ENCODE data around the gene PEAK1.

The PEAK1 gene

DNA sequence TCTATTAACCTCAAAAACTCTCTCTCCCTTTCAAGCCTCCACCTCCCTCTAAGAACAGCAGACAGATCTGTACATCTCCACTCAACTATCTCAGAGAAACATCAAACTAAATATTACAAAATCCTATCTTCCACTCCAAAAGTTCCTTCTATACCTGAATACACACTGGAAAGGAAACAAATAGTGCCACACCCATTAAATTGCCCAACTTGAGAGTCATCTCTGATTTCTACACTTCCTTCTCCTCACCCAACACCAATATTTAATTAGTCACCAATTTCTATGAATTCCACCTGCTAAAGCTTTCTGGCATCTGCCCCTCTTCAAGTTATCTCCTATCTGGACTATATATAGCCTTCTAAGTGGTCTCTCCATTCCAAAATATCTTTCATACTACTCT lies 65.8 kb downstream of the PEAK1 start:
- no peak for DNase-seq

DNA sequence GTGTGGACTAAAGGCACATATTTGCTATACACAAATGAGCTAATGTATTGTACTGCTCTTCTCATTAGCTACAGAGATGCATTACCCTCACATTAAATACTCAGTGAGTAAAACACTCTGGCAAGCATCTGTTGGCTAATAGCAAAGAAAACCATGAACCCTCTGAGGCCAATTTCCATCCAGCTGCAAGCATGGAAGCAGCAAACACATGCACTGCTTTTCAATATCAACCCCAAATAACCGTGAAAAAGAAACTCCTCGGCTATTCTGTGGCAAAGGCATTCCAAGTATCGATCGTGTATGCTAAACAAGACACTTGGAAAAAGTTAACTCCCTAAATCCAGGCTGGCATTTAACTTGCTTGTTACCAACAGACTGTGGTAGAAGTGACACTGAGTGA lies 67.0 kb downstream of the PEAK1 start:
- no peak for DNase-seq

GRCh38 chr15:77350792-77351191 lies 69.1 kb downstream of the PEAK1 start:
- DNase-seq = no peak

GRCh38 chr15:77349666-77350065 lies 70.2 kb downstream of the PEAK1 start:
- no peak for DNase-seq

- DNase-seq = no peak
Observed at GRCh38 chr15:77348511-77348910, 71.4 kb downstream of the PEAK1 start.

- no peak for DNase-seq
Observed at GRCh38 chr15:77347197-77347596, 72.7 kb downstream of the PEAK1 start.

- DNase-seq = no peak
Observed at GRCh38 chr15:77346245-77347036, 73.5 kb downstream of the PEAK1 start.

- no peak for DNase-seq
Observed at GRCh38 chr15:77342807-77343206, 77.1 kb downstream of the PEAK1 start.

DNA sequence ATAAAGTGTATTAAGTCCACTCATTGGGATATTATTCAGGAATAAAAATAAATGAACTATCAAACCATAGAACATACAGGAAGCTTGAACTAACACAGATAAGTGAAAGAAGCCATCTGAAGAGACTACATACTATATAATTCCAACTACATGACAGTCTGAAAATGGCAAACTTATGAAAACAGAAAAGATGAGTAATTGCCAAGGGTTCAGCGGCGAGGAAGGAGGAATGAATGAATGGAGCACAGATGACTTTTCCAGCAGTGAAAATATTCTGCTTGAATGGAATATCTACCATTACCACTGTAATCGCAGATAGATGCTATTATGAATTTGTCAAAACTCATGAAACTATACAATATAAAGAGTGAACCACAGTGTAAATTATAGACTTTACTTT lies 79.7 kb downstream of the PEAK1 start:
- no peak for DNase-seq

- no peak for DNase-seq
Observed at GRCh38 chr15:77336006-77336405, 83.9 kb downstream of the PEAK1 start.

DNA sequence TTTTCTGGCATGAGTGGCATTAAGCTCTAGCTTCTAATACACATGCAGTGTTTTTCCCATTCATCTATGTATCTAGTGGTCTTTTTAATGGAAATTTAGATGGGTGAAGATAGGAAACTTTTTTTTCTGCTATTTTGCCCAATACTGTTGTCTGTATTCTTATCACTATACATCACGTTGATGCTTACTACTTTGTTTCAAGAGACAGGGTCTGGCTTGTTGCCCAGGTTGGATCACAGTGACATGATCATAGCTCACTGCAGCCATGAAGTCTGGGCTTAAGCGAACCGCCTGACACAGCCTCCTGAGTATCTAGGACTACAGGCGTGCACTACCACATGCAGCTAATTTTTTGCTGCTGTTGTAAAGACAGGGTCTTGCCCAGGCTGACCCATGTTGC lies 84.6 kb downstream of the PEAK1 start:
- no peak for DNase-seq

GRCh38 chr15:77333166-77333565 lies 86.7 kb downstream of the PEAK1 start:
- no peak for DNase-seq

GRCh38 chr15:77329202-77329601 lies 90.7 kb downstream of the PEAK1 start:
- DNase-seq = no peak

- no peak for DNase-seq
Observed at GRCh38 chr15:77327844-77328529, 91.9 kb downstream of the PEAK1 start.

DNA sequence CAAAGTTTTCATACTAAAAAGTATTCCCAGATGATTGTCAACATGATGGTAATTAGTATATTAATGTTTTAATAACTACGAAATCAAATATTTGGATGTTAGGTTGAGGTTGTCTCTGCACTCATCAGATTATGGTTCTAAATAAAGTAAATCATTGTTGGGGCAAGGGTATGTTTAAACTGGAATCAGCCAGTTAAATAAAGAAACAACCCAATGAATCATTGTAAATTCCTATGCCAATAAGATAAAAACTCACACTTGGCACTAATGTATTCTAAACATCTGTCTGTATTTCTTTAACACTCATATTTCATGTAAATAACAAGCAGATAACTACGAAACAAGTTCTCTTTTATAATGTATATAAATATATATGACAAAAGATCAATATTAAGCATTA lies 92.7 kb downstream of the PEAK1 start:
- DNase-seq = no peak

DNA sequence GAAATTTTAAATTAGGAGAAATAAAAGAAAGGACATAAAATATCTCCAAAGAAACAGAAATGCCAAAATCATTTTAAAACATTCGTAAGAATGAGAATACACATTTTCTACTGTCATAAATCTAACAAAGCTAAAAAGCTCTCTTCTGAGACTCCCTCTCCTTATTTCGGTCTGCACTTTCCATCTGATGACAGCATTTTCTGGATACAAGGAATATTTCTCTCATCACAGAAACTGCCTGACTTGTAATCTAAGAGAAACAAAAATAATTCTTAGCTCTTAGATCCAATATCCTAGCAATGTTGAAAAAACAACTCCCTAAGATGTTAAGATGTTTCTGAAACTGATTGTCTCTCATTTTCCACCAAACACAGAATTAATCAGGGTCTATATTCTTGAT lies 93.5 kb downstream of the PEAK1 start:
- DNase-seq = no peak

- no peak for DNase-seq
Observed at GRCh38 chr15:77312523-77312922, 107.4 kb downstream of the PEAK1 start.

GRCh38 chr15:77311618-77312398 lies 108.1 kb downstream of the PEAK1 start:
- no peak for DNase-seq

- no peak for DNase-seq
Observed at GRCh38 chr15:77311020-77311419, 108.9 kb downstream of the PEAK1 start.

DNA sequence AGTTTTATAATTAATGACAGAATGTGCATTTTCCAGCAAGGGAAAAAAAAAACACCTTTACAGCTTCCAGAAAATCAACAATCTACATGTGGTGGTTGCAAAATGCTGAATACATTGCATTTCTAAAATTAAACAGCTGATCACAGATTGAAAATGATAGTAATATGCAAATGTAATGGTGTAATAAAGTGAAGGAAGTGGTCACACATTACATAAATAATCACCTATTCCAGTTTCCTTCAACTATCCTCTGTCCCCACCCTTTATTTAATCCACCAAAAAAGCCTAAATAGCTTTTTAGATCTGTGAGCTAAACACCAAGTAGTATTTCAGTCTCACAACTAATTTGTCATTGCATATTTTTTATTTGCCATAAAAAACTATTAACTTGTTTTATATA lies 110.5 kb downstream of the PEAK1 start:
- DNase-seq = no peak

DNA sequence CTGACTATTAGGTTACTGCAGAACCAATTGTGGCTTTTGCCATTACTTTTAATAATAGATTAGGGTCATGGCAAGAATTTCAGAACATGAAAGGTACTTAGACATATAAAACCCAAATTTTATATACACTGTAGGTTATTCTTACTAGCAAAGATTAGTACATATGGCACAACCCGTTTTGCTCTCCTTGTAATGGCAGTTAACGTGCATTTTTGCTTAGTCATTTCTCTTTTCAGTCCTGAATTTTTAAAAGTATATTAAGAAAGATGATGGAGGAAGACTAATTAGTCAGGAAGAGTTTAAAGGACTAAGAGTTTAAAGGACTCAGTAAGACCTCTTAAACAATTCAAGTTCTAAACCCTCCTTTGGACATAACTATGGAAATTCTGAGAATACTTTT lies 114.0 kb downstream of the PEAK1 start:
- no peak for DNase-seq

DNA sequence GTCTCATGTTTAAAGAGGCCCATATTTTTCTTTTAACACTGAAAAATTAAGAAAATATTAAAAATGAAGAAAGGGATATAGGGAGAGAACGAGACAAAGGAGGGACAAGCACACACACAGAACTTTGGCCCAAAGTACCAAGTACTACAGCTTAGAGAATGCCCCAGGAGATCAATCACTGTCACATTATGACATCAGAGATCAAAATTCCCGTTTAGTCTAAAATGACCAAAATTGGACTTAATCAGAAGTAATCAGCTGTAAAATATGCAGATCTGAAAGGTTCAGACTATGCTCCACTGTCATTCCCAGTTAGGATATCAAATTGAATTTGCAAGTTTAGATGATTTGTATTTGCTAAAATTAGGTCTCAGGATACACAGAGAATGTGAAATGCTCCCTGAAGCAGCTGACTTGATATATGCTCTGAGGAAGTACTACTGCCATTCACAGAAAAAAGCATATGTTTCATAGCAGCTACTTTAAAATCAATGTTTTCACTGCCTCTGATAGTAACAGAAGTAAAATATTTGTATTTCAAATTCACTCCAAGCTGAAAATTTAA lies 123.0 kb downstream of the PEAK1 start:
- DNase-seq = no peak

- DNase-seq = no peak
Observed at GRCh38 chr15:77295446-77295845, 124.5 kb downstream of the PEAK1 start.
